Activated naive CD4-positive, alpha-beta T cell treated with anti-CD3 and anti-CD28 coated beads for 36 hours (primary cell): ENCODE measurements around the gene ZBTB7C. TPM values are rescaled to one million over a fixed set of nuclear protein-coding genes. Genes with fewer than 3 reads are reported as not detected.
A peak's percentile ranks its signal among the peaks of the same experiment; 100 is the strongest.

Experiments used
- CTCF ChIA-PET: fragments of 350-600 bp; sonication (Branson Sonifier 250); formaldehyde crosslinking; loops from one replicate; lab custom pipeline; 2021; ENCODE audit warnings: antibody characterized with exemption; lab: Charles Lee
- DNase-seq: peaks from one replicate; pipeline ENCODE4 v3.0.0-alpha.2; 2020
- H3K27ac Mint-ChIP-seq: one replicate; pipeline ENCODE4 v1.8.0; 2021; ENCODE audit warnings: mild to moderate bottlenecking, mixed read lengths
- H3K27me3 Mint-ChIP-seq: one replicate; pipeline ENCODE4 v1.8.0; 2021; ENCODE audit warnings: low read depth, mixed read lengths
- H3K36me3 Mint-ChIP-seq: one replicate; pipeline ENCODE4 v1.8.0; 2021; ENCODE audit warnings: low read depth, mixed read lengths
- H3K4me1 Mint-ChIP-seq: one replicate; pipeline ENCODE4 v1.8.0; 2021; ENCODE audit warnings: low read depth, mixed read lengths
- H3K4me3 Mint-ChIP-seq: one replicate; pipeline ENCODE4 v1.8.0; 2021; ENCODE audit warnings: mild to moderate bottlenecking, moderate library complexity, mixed read lengths
- H3K9me3 Mint-ChIP-seq: one replicate; pipeline ENCODE4 v1.8.0; 2021; ENCODE audit warnings: mixed read lengths
- intact Hi-C: fragments of 100-400 bp; cut with micrococcal nuclease; formaldehyde crosslinking; loops from one replicate; pipeline ENCODE4 v1.15.1; 2023
- total RNA-seq, 2 experiments: library from RNA; stranded (reverse); gene quantifications; one replicate each; pipeline ENCODE4 v1.2.3, GENCODE V29; 2021

The ZBTB7C gene
- total RNA-seq, 2 experiments from 2014 or later = not detected

- no peak overlapping the region for H3K27ac Mint-ChIP-seq
- CTCF ChIA-PET = interaction anchor here (0.6 to 1.7 kb wide), 10 partner anchors 9 to 440 kb away, joined by 3 to 15 read pairs (median 3); no protein-coding TSS in a partner anchor
- H3K9me3 Mint-ChIP-seq = no peaks in the 10 kb centered on the region
- no peak overlapping the region for H3K4me3 Mint-ChIP-seq
- H3K36me3 Mint-ChIP-seq = no peaks in the 10 kb centered on the region
- peaks cover 3% of the 10 kb centered on the region for H3K4me1 Mint-ChIP-seq
- intact Hi-C loops = no loop called here
- DNase-seq = no peak
- H3K27me3 Mint-ChIP-seq = peaks cover 33% of the 10 kb centered on the region
These were observed 401.8 kb downstream of the ZBTB7C start for GRCh38 chr18:48007381-48007780.

- Mint-ChIP-seq H3K27me3 (peaks cover 26% of the 10 kb centered on the region), H3K4me3 (no peak overlapping the region), H3K9me3 (no peaks in the 10 kb centered on the region), H3K27ac (no peak overlapping the region), H3K4me1 (peaks cover 3% of the 10 kb centered on the region), H3K36me3 (no peaks in the 10 kb centered on the region)
- intact Hi-C loops = no loop called here
- CTCF ChIA-PET = interaction anchor here (0.6 to 1.7 kb wide), 5 partner anchors 8 to 436 kb away, joined by 3 to 15 read pairs (median 5); no protein-coding TSS in a partner anchor
- DNase-seq = no peak
These were observed 402.6 kb downstream of the ZBTB7C start for GRCh38 chr18:48006415-48007175.

- H3K4me3 Mint-ChIP-seq = no peak overlapping the region
- intact Hi-C loops = no loop called here
- CTCF ChIA-PET = interaction anchor here (0.6 to 0.7 kb wide), 2 partner anchors 18 to 42 kb away, joined by 3 read pairs; no protein-coding TSS in a partner anchor
These were observed 404.6 kb downstream of the ZBTB7C start for GRCh38 chr18:48004577-48004976.

GRCh38 chr18:48003426-48004349, 405.5 kb downstream of the ZBTB7C start:
- CTCF ChIA-PET = interaction anchor here (1.6 kb wide), 1 partner anchor 11 kb away, joined by 3 read pairs; no protein-coding TSS in a partner anchor
- Mint-ChIP-seq H3K4me3 (no peak overlapping the region), H3K27ac (no peak overlapping the region), H3K36me3 (no peaks in the 10 kb centered on the region), H3K27me3 (peaks cover 7% of the 10 kb centered on the region), H3K9me3 (no peaks in the 10 kb centered on the region), H3K4me1 (peaks cover 3% of the 10 kb centered on the region)
- DNase-seq = no peak
- intact Hi-C loops = no loop called here

More at GRCh38 chr18:48004577-48004976, 404.6 kb downstream of the ZBTB7C start:
- peaks cover 13% of the 10 kb centered on the region for H3K27me3 Mint-ChIP-seq
- peaks cover 3% of the 10 kb centered on the region for H3K4me1 Mint-ChIP-seq
- H3K36me3 Mint-ChIP-seq = no peaks in the 10 kb centered on the region
- no peaks in the 10 kb centered on the region for H3K9me3 Mint-ChIP-seq
- no peak overlapping the region for H3K27ac Mint-ChIP-seq
- DNase-seq = no peak

GRCh38 chr18:48002933-48003365, 406.2 kb downstream of the ZBTB7C start:
- H3K4me1 Mint-ChIP-seq = peaks cover 2% of the 10 kb centered on the region
- no peak overlapping the region for H3K4me3 Mint-ChIP-seq
- H3K9me3 Mint-ChIP-seq = no peaks in the 10 kb centered on the region
- peaks cover 5% of the 10 kb centered on the region for H3K27me3 Mint-ChIP-seq
- CTCF ChIA-PET = interaction anchor here (0.8 to 1.6 kb wide), 2 partner anchors 11 to 213 kb away, joined by 3 read pairs; no protein-coding TSS in a partner anchor
- no peak overlapping the region for H3K27ac Mint-ChIP-seq
- no peak for DNase-seq
- intact Hi-C loops = no loop called here
- H3K36me3 Mint-ChIP-seq = no peaks in the 10 kb centered on the region

- no peaks in the 10 kb centered on the region for H3K4me1 Mint-ChIP-seq
- no peaks in the 10 kb centered on the region for H3K36me3 Mint-ChIP-seq
- H3K27ac Mint-ChIP-seq = no peak overlapping the region
These were observed 408.5 kb downstream of the ZBTB7C start for GRCh38 chr18:48000701-48001100.

GRCh38 chr18:47999801-48000248, 409.4 kb downstream of the ZBTB7C start:
- Mint-ChIP-seq H3K27me3 (no peaks in the 10 kb centered on the region), H3K4me3 (no peak overlapping the region), H3K4me1 (no peaks in the 10 kb centered on the region), H3K9me3 (peaks cover 11% of the 10 kb centered on the region), H3K36me3 (no peaks in the 10 kb centered on the region), H3K27ac (no peak overlapping the region)
- CTCF ChIA-PET = no interaction called here
- intact Hi-C loops = no loop called here
- no peak for DNase-seq

More at GRCh38 chr18:48000701-48001100, 408.5 kb downstream of the ZBTB7C start:
- Mint-ChIP-seq H3K27me3 (no peaks in the 10 kb centered on the region), H3K9me3 (peaks cover 11% of the 10 kb centered on the region), H3K4me3 (no peak overlapping the region)
- DNase-seq = no peak
- intact Hi-C loops = no loop called here
- CTCF ChIA-PET = no interaction called here

- no peaks in the 10 kb centered on the region for H3K36me3 Mint-ChIP-seq
- intact Hi-C loops = loop anchor here (1.0 kb wide), 2 partner anchors 66 to 225 kb away; no protein-coding TSS in a partner anchor
- peaks cover 11% of the 10 kb centered on the region for H3K9me3 Mint-ChIP-seq
- CTCF ChIA-PET = interaction anchor here (0.8 to 4.7 kb wide), 18 partner anchors 10 to 255 kb away, joined by 3 to 35 read pairs (median 4); no protein-coding TSS in a partner anchor
- H3K4me3 Mint-ChIP-seq = no peak overlapping the region
- no peak overlapping the region for H3K27ac Mint-ChIP-seq
- H3K27me3 Mint-ChIP-seq = no peaks in the 10 kb centered on the region
- H3K4me1 Mint-ChIP-seq = no peaks in the 10 kb centered on the region
- DNase-seq = peak; percentile 56
These were observed 411.8 kb downstream of the ZBTB7C start for GRCh38 chr18:47997338-47997780.

GRCh38 chr18:47996091-47996541, 413.1 kb downstream of the ZBTB7C start:
- CTCF ChIA-PET = interaction anchor here (0.7 to 4.7 kb wide), 5 partner anchors 19 to 452 kb away, joined by 3 to 35 read pairs (median 3); no protein-coding TSS in a partner anchor

GRCh38 chr18:47995654-47996053, 413.5 kb downstream of the ZBTB7C start:
- no peak for DNase-seq
- Mint-ChIP-seq H3K9me3 (peaks cover 11% of the 10 kb centered on the region), H3K27ac (no peak overlapping the region), H3K4me3 (no peak overlapping the region), H3K27me3 (no peaks in the 10 kb centered on the region), H3K4me1 (no peaks in the 10 kb centered on the region), H3K36me3 (no peaks in the 10 kb centered on the region)
- intact Hi-C loops = no loop called here
- CTCF ChIA-PET = interaction anchor here (0.7 to 4.7 kb wide), 4 partner anchors 22 to 452 kb away, joined by 3 to 35 read pairs (median 7); no protein-coding TSS in a partner anchor

More at GRCh38 chr18:47996091-47996541, 413.1 kb downstream of the ZBTB7C start:
- Mint-ChIP-seq H3K4me3 (no peak overlapping the region), H3K36me3 (no peaks in the 10 kb centered on the region), H3K9me3 (peaks cover 11% of the 10 kb centered on the region), H3K27me3 (no peaks in the 10 kb centered on the region), H3K4me1 (no peaks in the 10 kb centered on the region), H3K27ac (no peak overlapping the region)
- no peak for DNase-seq
- intact Hi-C loops = no loop called here

GRCh38 chr18:47993409-47993808, 415.8 kb downstream of the ZBTB7C start:
- no peak overlapping the region for H3K27ac Mint-ChIP-seq
- CTCF ChIA-PET = no interaction called here

More at GRCh38 chr18:47993409-47993808, 415.8 kb downstream of the ZBTB7C start:
- H3K4me3 Mint-ChIP-seq = no peak overlapping the region
- no peaks in the 10 kb centered on the region for H3K36me3 Mint-ChIP-seq
- DNase-seq = no peak
- H3K4me1 Mint-ChIP-seq = no peaks in the 10 kb centered on the region
- intact Hi-C loops = no loop called here
- H3K9me3 Mint-ChIP-seq = peaks cover 11% of the 10 kb centered on the region
- no peaks in the 10 kb centered on the region for H3K27me3 Mint-ChIP-seq
